ENCODE results near the gene PRM1.

PRM1 gene

GRCh38 chr16:11236461-11237254, 44.5 kb downstream of the PRM1 start:
- H3K79me2 ChIP-seq (ENCODE audit: control insufficient read depth, low read length) = no peaks in the 10 kb centered on the region
- TF ChIP-seq EZH2phosphoT487 (IDR thresholded peaks at IDR 0.05; ENCODE audit: borderline replicate concordance, low read length) (no peak), CTCF (IDR thresholded peaks at IDR 0.05; ENCODE audit: low read depth, low read length, poor library complexity, severe bottlenecking) (no peak)
- peaks cover 22% of the 10 kb centered on the region for H3K4me1 ChIP-seq (ENCODE audit: control insufficient read depth, low read length)
- no peaks in the 10 kb centered on the region for H4K20me1 ChIP-seq (ENCODE audit: control insufficient read depth, insufficient read depth, low read depth, low read length)
- H3K4me2 ChIP-seq (ENCODE audit: low read length) = no peak overlapping the region
- H3K9me2 ChIP-seq (replicated peaks; ENCODE audit: control insufficient read depth, low read length) = no peaks in the 10 kb centered on the region
- no peak overlapping the region for H3K27ac ChIP-seq (ENCODE audit: low read depth, low read length)
- peaks cover 26% of the 10 kb centered on the region for H3K27me3 ChIP-seq (ENCODE audit: control insufficient read depth, low read length)
- H3F3A ChIP-seq (ENCODE audit: control insufficient read depth, insufficient read depth) = no peaks in the 10 kb centered on the region
- no peaks in the 10 kb centered on the region for H3K36me3 ChIP-seq (ENCODE audit: control insufficient read depth, low read length)
- H3K4me3 ChIP-seq (ENCODE audit: low read length) = no peak overlapping the region
- H3K9me3 ChIP-seq (ENCODE audit: control insufficient read depth, insufficient read depth, low read length) = no peaks in the 10 kb centered on the region

GRCh38 chr16:11235703-11235991, 45.5 kb downstream of the PRM1 start:
- no peaks in the 10 kb centered on the region for H4K20me1 ChIP-seq (ENCODE audit: control insufficient read depth, insufficient read depth, low read depth, low read length)
- no peaks in the 10 kb centered on the region for H3K9me3 ChIP-seq (ENCODE audit: control insufficient read depth, insufficient read depth, low read length)
- peaks cover 18% of the 10 kb centered on the region for H3K4me1 ChIP-seq (ENCODE audit: control insufficient read depth, low read length)
- no peaks in the 10 kb centered on the region for H3K79me2 ChIP-seq (ENCODE audit: control insufficient read depth, low read length)
- H3K4me2 ChIP-seq (ENCODE audit: low read length) = no peak overlapping the region
- H3K27ac ChIP-seq (ENCODE audit: low read depth, low read length) = no peak overlapping the region
- H3K4me3 ChIP-seq (ENCODE audit: low read length) = no peak overlapping the region
- no peak for TF ChIP-seq CTCF (IDR thresholded peaks at IDR 0.05; ENCODE audit: low read depth, low read length, poor library complexity, severe bottlenecking)
- no peak for TF ChIP-seq EZH2phosphoT487 (IDR thresholded peaks at IDR 0.05; ENCODE audit: borderline replicate concordance, low read length)
- no peaks in the 10 kb centered on the region for H3K9me2 ChIP-seq (replicated peaks; ENCODE audit: control insufficient read depth, low read length)
- peaks cover 29% of the 10 kb centered on the region for H3K27me3 ChIP-seq (ENCODE audit: control insufficient read depth, low read length)
- no peaks in the 10 kb centered on the region for H3F3A ChIP-seq (ENCODE audit: control insufficient read depth, insufficient read depth)
- no peaks in the 10 kb centered on the region for H3K36me3 ChIP-seq (ENCODE audit: control insufficient read depth, low read length)

DNA sequence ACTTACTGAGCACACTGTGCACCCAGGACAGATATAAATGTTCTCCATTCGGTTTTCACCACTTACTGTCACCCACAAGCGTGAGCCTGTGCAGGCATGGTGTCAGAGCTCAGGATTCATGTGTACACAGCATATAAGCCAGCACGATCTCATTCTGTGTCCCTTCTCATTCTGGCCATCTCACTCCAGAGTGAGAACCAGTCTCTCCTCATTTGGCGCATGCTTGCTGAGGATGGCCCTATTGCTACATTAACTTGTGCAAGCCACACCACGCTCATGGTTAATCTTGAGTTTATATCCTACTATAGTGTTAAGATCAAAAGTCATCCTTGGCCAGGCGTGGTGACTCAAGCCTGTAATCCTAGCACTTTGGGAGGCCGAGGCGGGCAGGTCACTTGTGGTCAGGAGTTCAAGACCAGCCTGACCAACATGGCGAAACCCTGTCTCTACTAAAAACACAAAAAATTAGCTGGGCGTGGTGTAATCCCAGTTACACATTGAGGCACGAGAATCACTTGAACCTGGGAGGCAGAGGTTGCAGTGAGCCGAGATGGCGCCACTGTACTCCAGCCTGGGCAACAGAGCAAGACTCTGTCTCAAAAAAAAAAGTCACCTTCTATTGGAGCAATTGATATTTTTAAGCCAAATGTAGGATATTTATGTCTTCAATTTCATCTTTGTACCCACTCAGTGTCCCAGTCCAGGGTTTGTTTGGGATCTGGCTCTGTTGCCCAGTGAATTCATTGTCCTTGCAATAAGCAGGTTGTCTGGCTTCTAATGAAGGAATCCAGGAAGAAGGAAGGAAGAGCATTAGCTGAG, 46.0 kb downstream of the PRM1 start:
- no peaks in the 10 kb centered on the region for H3F3A ChIP-seq (ENCODE audit: control insufficient read depth, insufficient read depth)
- no peaks in the 10 kb centered on the region for H3K79me2 ChIP-seq (ENCODE audit: control insufficient read depth, low read length)
- no peak overlapping the region for H3K4me3 ChIP-seq (ENCODE audit: low read length)
- no peak overlapping the region for H3K27ac ChIP-seq (ENCODE audit: low read depth, low read length)
- peaks cover 29% of the 10 kb centered on the region for H3K27me3 ChIP-seq (ENCODE audit: control insufficient read depth, low read length)
- no peak overlapping the region for H3K4me2 ChIP-seq (ENCODE audit: low read length)
- no peaks in the 10 kb centered on the region for H4K20me1 ChIP-seq (ENCODE audit: control insufficient read depth, insufficient read depth, low read depth, low read length)
- H3K9me3 ChIP-seq (ENCODE audit: control insufficient read depth, insufficient read depth, low read length) = no peaks in the 10 kb centered on the region
- H3K9me2 ChIP-seq (replicated peaks; ENCODE audit: control insufficient read depth, low read length) = no peaks in the 10 kb centered on the region
- H3K36me3 ChIP-seq (ENCODE audit: control insufficient read depth, low read length) = no peaks in the 10 kb centered on the region
- peaks cover 17% of the 10 kb centered on the region for H3K4me1 ChIP-seq (ENCODE audit: control insufficient read depth, low read length)
- no peak for TF ChIP-seq EZH2phosphoT487 (IDR thresholded peaks at IDR 0.05; ENCODE audit: borderline replicate concordance, low read length)
- no peak for TF ChIP-seq CTCF (IDR thresholded peaks at IDR 0.05; ENCODE audit: low read depth, low read length, poor library complexity, severe bottlenecking)

Measured in DOHH2 (cell line).